ENCODE data around the gene FCN2. TPM values are rescaled to one million over a fixed set of nuclear protein-coding genes. Genes with fewer than 3 reads are reported as not detected.

Gene FCN2
- total and polyA plus RNA-seq, 2 of the 13 experiments (the other 11 are each of a cell fraction or from before 2014, with no cell fraction given) = not detected

- CTCF ChIA-PET (ENCODE audit: low intra/inter-chr PET ratio, low total read pairs) = no interaction called here
- H3K27ac ChIP-seq (ENCODE audit: extremely low read length, insufficient read depth, low read length) = no peak overlapping the region
Observed at GRCh38 chr9:134869554-134870300, 10.9 kb upstream of the FCN2 start.

DNA sequence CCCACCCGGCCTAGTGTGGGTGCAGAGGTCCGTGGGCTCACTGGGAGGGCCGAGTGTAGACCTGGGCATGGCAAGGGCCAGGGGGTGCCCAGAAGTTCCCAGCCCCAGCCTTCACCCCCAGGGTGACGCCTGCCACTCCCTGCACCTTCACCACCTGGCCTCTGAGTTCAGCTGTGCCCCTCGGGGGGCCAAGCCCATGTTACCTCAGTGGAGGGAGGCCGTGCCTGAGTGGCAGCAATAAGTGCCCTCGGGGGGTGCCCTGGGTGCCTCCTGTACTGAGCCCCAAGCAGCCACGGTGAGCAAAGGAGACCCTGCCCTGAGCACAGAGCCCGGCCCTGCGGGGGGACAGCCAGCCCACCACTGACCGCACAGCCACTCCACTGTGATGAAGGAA lies 10.3 kb upstream of the FCN2 start:
- no peak overlapping the region for H3K4me2 ChIP-seq (ENCODE audit: low read depth, low read length)
- H3K4me1 ChIP-seq (ENCODE audit: insufficient read depth, low read length) = no peaks in the 10 kb centered on the region
- H2AFZ ChIP-seq (ENCODE audit: low read length) = no peak overlapping the region
- no peaks in the 10 kb centered on the region for H3K36me3 ChIP-seq (replicated peaks in 1 of 2; ENCODE audit: control insufficient read depth in 1 of 2, insufficient read depth in 2 of 2, low read length in 2 of 2)
- no TSS peak for BruUV-seq (replicated peaks)
- peaks cover 2 to 27% of the 10 kb centered on the region in 2 experiments; a peak in 2 of 5 replicates for H3K27me3 ChIP-seq (ENCODE audit: control insufficient read depth in 1 of 2, insufficient read depth in 2 of 2, low read length in 2 of 2)
- CTCF ChIA-PET (ENCODE audit: low intra/inter-chr PET ratio, low total read pairs) = no interaction called here
- 100% methylated on average over 1 of the region's 11 CpGs for WGBS (ENCODE audit: low lambda C conversion rate)
- no peak overlapping the region for H3K4me3 ChIP-seq (replicated peaks in 1 of 3; ENCODE audit: insufficient read depth in 1 of 3, low read depth in 2 of 3, low read length in 3 of 3)
- intact Hi-C loops (cut with micrococcal nuclease; ENCODE audit: unreplicated experiment) = no loop called here
- no peaks in the 10 kb centered on the region for H3K9me3 ChIP-seq (ENCODE audit: low read length)
- no peak for DNase-seq (ENCODE audit: low spot score)
- H3K27ac ChIP-seq (ENCODE audit: extremely low read length, insufficient read depth, low read length) = no peak overlapping the region
- ATAC-seq = no peak; the same call in 2 of the 3 replicates
- no peak overlapping the region for H3K9ac ChIP-seq (ENCODE audit: insufficient read depth, low read depth, low read length)
- no peaks in the 10 kb centered on the region for H4K20me1 ChIP-seq (ENCODE audit: insufficient read depth, low read length)
- no peak for FAIRE-seq
- in situ Hi-C loops (cut with HindIII; ENCODE audit: extremely low pct_ligation_motif_present, low pct_unique_long_range_greater_than_20kb) = no loop called here
- POLR2A ChIA-PET = no interaction called here
- no peaks in the 10 kb centered on the region for H3K79me2 ChIP-seq (ENCODE audit: insufficient read depth, low read length)
- TF ChIP-seq, protein P1, sequence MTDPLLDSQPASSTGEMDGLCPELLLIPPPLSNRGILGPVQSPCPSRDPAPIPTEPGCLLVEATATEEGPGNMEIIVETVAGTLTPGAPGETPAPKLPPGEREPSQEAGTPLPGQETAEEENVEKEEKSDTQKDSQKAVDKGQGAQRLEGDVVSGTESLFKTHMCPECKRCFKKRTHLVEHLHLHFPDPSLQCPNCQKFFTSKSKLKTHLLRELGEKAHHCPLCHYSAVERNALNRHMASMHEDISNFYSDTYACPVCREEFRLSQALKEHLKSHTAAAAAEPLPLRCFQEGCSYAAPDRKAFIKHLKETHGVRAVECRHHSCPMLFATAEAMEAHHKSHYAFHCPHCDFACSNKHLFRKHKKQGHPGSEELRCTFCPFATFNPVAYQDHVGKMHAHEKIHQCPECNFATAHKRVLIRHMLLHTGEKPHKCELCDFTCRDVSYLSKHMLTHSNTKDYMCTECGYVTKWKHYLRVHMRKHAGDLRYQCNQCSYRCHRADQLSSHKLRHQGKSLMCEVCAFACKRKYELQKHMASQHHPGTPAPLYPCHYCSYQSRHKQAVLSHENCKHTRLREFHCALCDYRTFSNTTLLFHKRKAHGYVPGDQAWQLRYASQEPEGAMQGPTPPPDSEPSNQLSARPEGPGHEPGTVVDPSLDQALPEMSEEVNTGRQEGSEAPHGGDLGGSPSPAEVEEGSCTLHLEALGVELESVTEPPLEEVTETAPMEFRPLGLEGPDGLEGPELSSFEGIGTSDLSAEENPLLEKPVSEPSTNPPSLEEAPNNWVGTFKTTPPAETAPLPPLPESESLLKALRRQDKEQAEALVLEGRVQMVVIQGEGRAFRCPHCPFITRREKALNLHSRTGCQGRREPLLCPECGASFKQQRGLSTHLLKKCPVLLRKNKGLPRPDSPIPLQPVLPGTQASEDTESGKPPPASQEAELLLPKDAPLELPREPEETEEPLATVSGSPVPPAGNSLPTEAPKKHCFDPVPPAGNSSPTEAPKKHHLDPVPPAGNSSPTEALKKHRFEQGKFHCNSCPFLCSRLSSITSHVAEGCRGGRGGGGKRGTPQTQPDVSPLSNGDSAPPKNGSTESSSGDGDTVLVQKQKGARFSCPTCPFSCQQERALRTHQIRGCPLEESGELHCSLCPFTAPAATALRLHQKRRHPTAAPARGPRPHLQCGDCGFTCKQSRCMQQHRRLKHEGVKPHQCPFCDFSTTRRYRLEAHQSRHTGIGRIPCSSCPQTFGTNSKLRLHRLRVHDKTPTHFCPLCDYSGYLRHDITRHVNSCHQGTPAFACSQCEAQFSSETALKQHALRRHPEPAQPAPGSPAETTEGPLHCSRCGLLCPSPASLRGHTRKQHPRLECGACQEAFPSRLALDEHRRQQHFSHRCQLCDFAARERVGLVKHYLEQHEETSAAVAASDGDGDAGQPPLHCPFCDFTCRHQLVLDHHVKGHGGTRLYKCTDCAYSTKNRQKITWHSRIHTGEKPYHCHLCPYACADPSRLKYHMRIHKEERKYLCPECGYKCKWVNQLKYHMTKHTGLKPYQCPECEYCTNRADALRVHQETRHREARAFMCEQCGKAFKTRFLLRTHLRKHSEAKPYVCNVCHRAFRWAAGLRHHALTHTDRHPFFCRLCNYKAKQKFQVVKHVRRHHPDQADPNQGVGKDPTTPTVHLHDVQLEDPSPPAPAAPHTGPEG (CRISPR knock-in tag; IDR thresholded peaks at IDR 0.05) = no peak
- TF ChIP-seq FOSL1 (CRISPR knock-in tag; IDR thresholded peaks at IDR 0.05; ENCODE audit: borderline replicate concordance) (no peak), ZNF207 (IDR thresholded peaks at IDR 0.05; ENCODE audit: borderline replicate concordance) (no peak), ZNF782 (CRISPR knock-in tag; IDR thresholded peaks at IDR 0.05; ENCODE audit: borderline replicate concordance) (no peak), SALL2 (CRISPR knock-in tag; IDR thresholded peaks at IDR 0.05) (no peak), ZNF577 (CRISPR knock-in tag; IDR thresholded peaks at IDR 0.05; ENCODE audit: borderline replicate concordance, low read depth) (no peak), MTF1 (CRISPR knock-in tag; IDR thresholded peaks at IDR 0.05) (no peak), KLF6 (CRISPR knock-in tag; IDR thresholded peaks at IDR 0.05) (no peak), KMT2B (CRISPR knock-in tag; IDR thresholded peaks at IDR 0.05) (no peak)
- TF ChIP-seq, protein P2, sequence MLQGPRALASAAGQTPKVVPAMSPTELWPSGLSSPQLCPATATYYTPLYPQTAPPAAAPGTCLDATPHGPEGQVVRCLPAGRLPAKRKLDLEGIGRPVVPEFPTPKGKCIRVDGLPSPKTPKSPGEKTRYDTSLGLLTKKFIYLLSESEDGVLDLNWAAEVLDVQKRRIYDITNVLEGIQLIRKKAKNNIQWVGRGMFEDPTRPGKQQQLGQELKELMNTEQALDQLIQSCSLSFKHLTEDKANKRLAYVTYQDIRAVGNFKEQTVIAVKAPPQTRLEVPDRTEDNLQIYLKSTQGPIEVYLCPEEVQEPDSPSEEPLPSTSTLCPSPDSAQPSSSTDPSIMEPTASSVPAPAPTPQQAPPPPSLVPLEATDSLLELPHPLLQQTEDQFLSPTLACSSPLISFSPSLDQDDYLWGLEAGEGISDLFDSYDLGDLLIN (CRISPR knock-in tag; IDR thresholded peaks at IDR 0.05; ENCODE audit: borderline replicate concordance) = no peak

More at GRCh38 chr9:134869554-134870300, 10.9 kb upstream of the FCN2 start:
- Histone ChIP-seq H3K4me3 (replicated peaks in 1 of 3; ENCODE audit: insufficient read depth in 1 of 3, low read depth in 2 of 3, low read length in 3 of 3) (no peak overlapping the region), H3K4me2 (ENCODE audit: low read depth, low read length) (no peak overlapping the region), H3K79me2 (ENCODE audit: insufficient read depth, low read length) (no peaks in the 10 kb centered on the region), H3K36me3 (replicated peaks in 1 of 2; ENCODE audit: control insufficient read depth in 1 of 2, insufficient read depth in 2 of 2, low read length in 2 of 2) (no peaks in the 10 kb centered on the region), H4K20me1 (ENCODE audit: insufficient read depth, low read length) (no peaks in the 10 kb centered on the region), H3K27me3 (ENCODE audit: control insufficient read depth in 1 of 2, insufficient read depth in 2 of 2, low read length in 2 of 2) (peaks cover 2 to 27% of the 10 kb centered on the region in 2 experiments; a peak in 2 of 5 replicates), H3K4me1 (ENCODE audit: insufficient read depth, low read length) (no peaks in the 10 kb centered on the region), H3K9ac (ENCODE audit: insufficient read depth, low read depth, low read length) (no peak overlapping the region), H3K9me3 (ENCODE audit: low read length) (no peaks in the 10 kb centered on the region), H2AFZ (ENCODE audit: low read length) (no peak overlapping the region)
- ATAC-seq (no peak; the same call in 2 of the 3 replicates), DNase-seq (ENCODE audit: low spot score) (no peak), FAIRE-seq (no peak)
- in situ Hi-C loops (cut with HindIII; ENCODE audit: extremely low pct_ligation_motif_present, low pct_unique_long_range_greater_than_20kb) = no loop called here
- intact Hi-C loops (cut with micrococcal nuclease; ENCODE audit: unreplicated experiment) = no loop called here
- no TSS peak for BruUV-seq (replicated peaks)
- POLR2A ChIA-PET = no interaction called here
- WGBS (ENCODE audit: low lambda C conversion rate) = 2% methylated on average over 3 of the region's 17 CpGs
- TF ChIP-seq BHLHE40 (IDR thresholded peaks at IDR 0.05; ENCODE audit: low read length) = no peak
- TF ChIP-seq ZNF496 (CRISPR knock-in tag; IDR thresholded peaks at IDR 0.05; ENCODE audit: insufficient replicate concordance) = no peak
- TF ChIP-seq ZNF557 (CRISPR knock-in tag; IDR thresholded peaks at IDR 0.05) = no peak
- TF ChIP-seq ZNF337 (CRISPR knock-in tag; IDR thresholded peaks at IDR 0.05; ENCODE audit: borderline replicate concordance, low read depth) = no peak

Data from HepG2 (cell line).